ENCODE results near the gene ZFYVE21. TPM values are rescaled to one million over a fixed set of nuclear protein-coding genes. Genes with fewer than 3 reads are reported as not detected.

ZFYVE21 gene
- total RNA-seq, 2 experiments from 2014 or later, result 10.1 to 12.7 TPM

Other genes starting within 250 kb of the ZFYVE21 start
- gene CKB, start 193.0 kb upstream of the ZFYVE21 start, total RNA-seq, result 1 to 10 TPM; 3.4 to 4.0 TPM
- 1 to 10 TPM; 8.8 to 9.0 TPM for gene TRMT61A, start 186.6 kb upstream of the ZFYVE21 start, total RNA-seq
- gene BAG5, start 153.2 kb upstream of the ZFYVE21 start, total RNA-seq, result 10 to 100 TPM; 24.2 to 25.1 TPM
- 10 to 100 TPM; 39.6 to 41.7 TPM for gene COA8, start 152.8 kb upstream of the ZFYVE21 start, total RNA-seq
- 100 to 1,000 TPM in 1 of 2 experiments, 10 to 100 TPM in 1; 97.4 to 113 TPM for gene KLC1, start 86.6 kb upstream of the ZFYVE21 start, total RNA-seq
- 10 to 100 TPM; 43.7 to 46.9 TPM for gene XRCC3, start 359 bp upstream of the ZFYVE21 start, total RNA-seq
- 10 to 100 TPM in 1 of 2 experiments, 1 to 10 TPM in 1; 9.3 to 10.3 TPM for gene PPP1R13B, start 131.8 kb downstream of the ZFYVE21 start, total RNA-seq
- gene TDRD9, start 212.6 kb downstream of the ZFYVE21 start, total RNA-seq, result under 1 TPM; 0.42 to 0.62 TPM
- gene RD3L, start 226.7 kb downstream of the ZFYVE21 start, total RNA-seq, result not detected

All from activated CD4-positive, alpha-beta T cell treated with anti-CD3 and anti-CD28 coated beads for 36 hours (primary cell).